ENCODE results near the gene MRPL28.
A peak's percentile ranks its signal among the peaks of the same experiment; 100 is the strongest.
"Not testable (repeated sequence)": the region's sequence is repeated elsewhere in the genome, so short reads cannot be mapped to it uniquely, and the experiment has no call there.

MRPL28 gene

DNA sequence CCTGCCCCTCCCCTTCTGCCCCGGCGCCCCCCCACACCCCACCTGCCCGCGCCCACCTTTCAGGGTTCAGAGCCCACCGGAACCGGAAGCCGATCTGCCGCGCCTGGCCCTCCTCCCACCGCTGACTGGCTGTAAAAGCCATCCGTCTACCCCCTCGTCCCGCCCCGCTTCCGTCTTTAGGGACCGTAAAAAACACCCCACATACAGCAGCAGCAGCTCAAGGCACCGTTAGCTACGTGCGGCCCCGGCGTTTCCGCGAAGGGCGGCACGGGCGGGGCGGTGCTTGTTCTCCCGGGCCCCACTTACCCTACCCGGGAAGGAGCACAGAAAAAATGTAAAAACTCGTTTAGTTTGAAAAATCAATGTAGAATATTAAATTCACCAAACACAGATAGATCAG, at the start of gene MRPL28:
MRPL28 (minus strand) TSS at position 96 of the 400 bp plus-strand sequence. CDS start 320 bp downstream, outside the sequence.
- DNase-seq = peak; percentile 97

- not testable (repeated sequence) for DNase-seq
Measured at GRCh38 chr16:415170-415498, 44.8 kb upstream of the MRPL28 start.

GRCh38 chr16:414395-415169, 44.2 kb upstream of the MRPL28 start:
- no peak for DNase-seq

DNA sequence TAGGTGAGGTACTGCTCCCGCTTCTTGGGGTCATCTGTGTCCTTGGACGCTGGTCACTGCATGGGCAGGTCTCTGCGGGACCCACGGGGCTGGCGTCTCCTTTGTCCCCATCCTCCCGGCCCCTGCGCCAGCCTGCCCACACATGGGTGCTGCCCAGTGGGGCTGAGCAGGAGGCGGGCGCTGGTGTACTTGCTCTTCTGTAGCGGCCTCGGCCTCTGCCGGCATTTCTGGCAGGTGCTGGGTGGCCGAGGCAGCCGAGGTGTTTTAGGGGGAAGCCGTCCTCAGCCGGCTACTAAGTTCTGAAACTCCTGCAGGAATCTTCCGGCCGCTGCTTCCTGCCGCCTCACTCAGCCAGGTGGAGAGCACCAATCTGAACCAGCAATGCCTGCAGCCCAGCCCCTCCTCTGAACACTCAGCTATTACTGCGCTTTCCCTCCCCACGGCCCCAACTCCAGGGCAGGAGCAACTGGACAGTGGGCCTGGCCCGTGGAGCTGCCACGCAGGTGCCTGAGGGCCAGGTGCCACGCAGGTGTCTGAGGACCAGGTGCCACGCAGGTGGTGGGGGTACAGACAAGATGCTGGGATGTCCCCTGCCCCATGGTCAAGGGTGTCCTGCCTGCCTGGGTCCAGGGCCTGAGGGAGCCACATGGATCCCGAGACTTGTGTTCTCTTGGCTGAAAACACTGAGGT, 41.4 kb upstream of the MRPL28 start:
- no peak for DNase-seq

DNA sequence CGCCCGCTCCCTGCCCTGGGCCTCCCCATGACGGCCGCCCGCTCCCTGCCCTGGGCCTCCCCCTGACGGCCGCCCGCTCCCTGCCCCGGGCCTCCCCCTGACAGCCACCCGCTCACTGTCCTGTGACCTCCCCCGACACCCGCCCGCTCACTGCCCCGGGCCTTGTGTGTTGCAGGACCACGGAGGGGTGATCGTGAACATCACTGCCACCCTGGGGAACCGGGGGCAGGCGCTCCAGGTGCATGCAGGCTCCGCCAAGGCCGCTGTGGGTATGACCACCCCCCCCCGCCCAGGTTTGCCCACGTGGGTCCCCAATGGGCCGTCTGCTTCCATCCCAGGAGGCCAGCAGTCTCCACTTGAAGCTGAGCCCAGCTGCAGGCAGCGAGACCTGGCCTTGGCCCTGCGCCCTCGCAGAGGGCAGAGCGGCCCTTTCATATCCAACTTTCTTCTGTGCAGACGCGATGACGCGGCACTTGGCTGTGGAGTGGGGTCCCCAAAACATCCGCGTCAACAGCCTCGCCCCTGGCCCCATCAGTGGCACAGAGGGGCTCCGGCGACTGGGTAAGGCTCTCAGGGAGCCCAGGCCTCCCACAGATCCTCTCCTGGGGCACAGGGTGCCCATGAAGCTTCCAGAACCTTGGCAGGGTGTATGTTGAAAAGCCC, 40.3 kb upstream of the MRPL28 start:
- DNase-seq = no peak

GRCh38 chr16:407253-407652, 36.9 kb upstream of the MRPL28 start:
- no peak for DNase-seq

GRCh38 chr16:405548-406506, 35.5 kb upstream of the MRPL28 start:
- no peak for DNase-seq

- no peak for DNase-seq
Measured at GRCh38 chr16:404971-405486, 34.7 kb upstream of the MRPL28 start.

GRCh38 chr16:401468-402348, 31.4 kb upstream of the MRPL28 start, which contains the start of gene DECR2:
TSS of gene DECR2 (plus strand) at chr16:401885. CDS start at chr16:401964, 79 bp downstream.
- DNase-seq = peak; percentile 98

- DNase-seq = no peak
Measured at GRCh38 chr16:400061-400591, 29.8 kb upstream of the MRPL28 start.

- no peak for DNase-seq
Measured at GRCh38 chr16:399340-400019, 29.1 kb upstream of the MRPL28 start.

- no peak for DNase-seq
Measured at GRCh38 chr16:398561-399339, 28.4 kb upstream of the MRPL28 start.

DNA sequence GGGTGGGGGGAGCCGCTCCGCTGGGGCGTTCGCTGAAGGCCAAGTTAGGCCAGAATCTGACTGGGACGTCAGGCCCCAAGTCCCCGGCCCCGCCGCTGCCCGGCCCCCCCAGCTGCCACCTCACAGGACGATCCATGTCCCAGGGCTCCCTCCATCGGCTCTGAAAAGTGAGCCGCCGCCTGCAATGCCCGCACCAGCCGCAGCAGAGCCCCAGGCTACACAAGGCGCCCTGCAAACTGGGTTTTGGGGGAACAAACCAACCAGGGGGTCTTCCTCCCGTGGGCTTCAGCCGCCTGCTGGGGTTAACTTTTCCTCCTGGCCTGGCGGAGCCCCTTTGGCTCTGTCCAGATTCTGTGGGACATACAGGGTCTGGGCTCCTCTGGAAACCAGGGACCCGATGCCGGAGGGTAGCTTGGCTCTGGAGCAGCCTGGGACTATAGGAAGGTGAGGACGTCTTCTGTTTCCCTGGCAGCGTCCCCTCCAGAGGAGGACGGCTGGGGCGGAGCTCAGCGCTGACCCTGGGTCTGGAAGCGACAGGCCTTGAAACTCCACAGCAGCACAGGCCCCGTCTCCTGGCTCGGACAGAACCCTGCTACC, 27.5 kb upstream of the MRPL28 start:
- DNase-seq = peak; percentile 89

DNA sequence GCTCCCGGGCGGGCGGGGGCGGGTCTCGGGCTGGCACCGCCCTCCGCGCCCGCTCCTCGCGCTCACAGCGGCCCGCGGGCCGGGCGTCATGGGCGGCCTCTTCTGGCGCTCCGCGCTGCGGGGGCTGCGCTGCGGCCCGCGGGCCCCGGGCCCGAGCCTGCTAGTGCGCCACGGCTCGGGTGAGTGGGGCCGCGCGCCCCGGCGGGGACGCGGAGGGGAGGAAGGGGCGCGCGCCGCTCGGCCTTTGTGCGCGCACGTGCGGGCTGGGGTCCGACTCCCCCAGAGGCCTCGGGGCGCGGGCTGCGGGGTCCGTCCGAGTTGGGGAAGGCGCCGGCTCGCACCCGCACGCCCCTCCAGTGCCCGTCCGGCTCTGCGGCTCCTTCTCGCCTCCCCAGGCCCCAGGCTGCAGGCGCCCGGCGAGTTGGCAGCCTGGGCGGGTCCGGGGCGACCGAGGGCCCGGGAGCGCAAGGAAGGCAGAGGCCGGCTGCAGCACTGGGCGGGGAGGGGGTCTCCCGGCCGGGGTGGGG, 26.9 kb upstream of the MRPL28 start, which contains the start of gene NME4:
NME4 (plus strand) TSS at position 65 of the 527 bp plus-strand sequence; CDS start at position 89, 24 bp downstream.
- no peak for DNase-seq

DNA sequence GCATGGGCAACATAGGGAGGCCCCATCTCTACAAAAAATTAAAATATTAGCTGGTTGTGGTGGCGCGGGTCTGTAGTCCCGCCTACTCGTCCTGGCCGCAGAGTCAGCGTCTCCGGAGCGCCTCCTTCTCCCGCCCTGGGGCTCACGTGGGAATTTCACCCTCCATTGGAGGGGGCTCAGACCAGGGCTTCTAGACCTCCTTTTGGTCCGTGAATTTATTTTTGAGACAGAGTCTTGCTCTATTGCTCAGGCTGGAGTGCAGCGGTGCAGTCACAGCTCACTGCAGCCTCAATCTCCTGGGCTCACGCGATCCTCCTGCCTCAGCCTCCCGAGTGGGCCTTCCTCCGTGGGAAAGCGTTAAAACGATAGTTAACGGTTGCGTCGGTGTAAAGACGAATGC, 26.3 kb upstream of the MRPL28 start:
- peak; percentile 76 for DNase-seq

GRCh38 chr16:396199-396598, 25.9 kb upstream of the MRPL28 start:
- DNase-seq = no peak

DNA sequence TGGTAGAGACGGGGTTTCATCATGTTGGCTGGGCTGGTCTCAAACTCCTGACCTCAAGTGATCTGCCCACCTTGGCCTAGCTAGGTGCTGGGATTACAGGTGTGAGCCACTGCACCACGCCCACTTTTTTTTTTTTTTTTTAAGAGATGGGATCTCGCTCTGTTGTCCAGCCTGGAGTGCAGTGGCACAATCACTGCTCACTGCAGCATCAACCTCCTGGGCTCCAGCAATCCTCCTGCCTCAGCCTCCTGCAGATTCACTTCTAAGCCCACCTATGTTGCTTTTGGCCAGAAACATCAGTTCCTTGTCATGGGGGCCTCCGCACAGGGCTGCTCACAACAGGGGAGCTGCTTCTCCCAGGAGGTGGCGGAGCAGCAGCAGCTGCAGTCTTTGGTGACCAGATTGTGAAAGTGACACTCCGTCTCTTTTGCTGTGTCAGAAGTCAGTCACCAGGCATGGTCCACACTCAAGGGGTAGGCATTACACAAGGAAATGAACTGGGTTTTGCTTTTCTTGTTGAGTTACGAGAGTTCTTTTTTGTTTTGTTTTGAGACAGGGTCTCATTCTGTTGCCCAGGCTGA, 22.2 kb upstream of the MRPL28 start:
- DNase-seq = no peak

- DNase-seq = peak; percentile 71
Measured at GRCh38 chr16:391885-392335, 21.6 kb upstream of the MRPL28 start.
